Measurements from ENCODE around the gene ASS1. TPM values are rescaled to one million over a fixed set of nuclear protein-coding genes. Genes with fewer than 3 reads are reported as not detected.

The ASS1 gene
- total RNA-seq, 1 experiment from 2014 or later, result 40.3 TPM

GRCh38 chr9:130487500-130487899 is 42.7 kb downstream of the ASS1 start:
- CTCF ChIA-PET, result no interaction called here
- no peaks in the 10 kb centered on the region for H3K9me3 Mint-ChIP-seq (ENCODE audit: low read depth, unreplicated experiment)
- no peak overlapping the region for H3K27ac Mint-ChIP-seq (ENCODE audit: unreplicated experiment)
- DNase-seq, result no peak
- no peaks in the 10 kb centered on the region for H3K36me3 Mint-ChIP-seq (ENCODE audit: insufficient read depth, unreplicated experiment)
- H3K4me1 Mint-ChIP-seq (ENCODE audit: low read depth, unreplicated experiment), result no peaks in the 10 kb centered on the region
- no peak for TF ChIP-seq CTCF (IDR thresholded peaks at IDR 0.05; ENCODE audit: unreplicated experiment)
- BruUV-seq (replicated peaks), result no TSS peak
- no peaks in the 10 kb centered on the region for H3K27me3 Mint-ChIP-seq (ENCODE audit: unreplicated experiment)
- intact Hi-C loops (cut with micrococcal nuclease; ENCODE audit: unreplicated experiment), result no loop called here
- H3K4me3 Mint-ChIP-seq (ENCODE audit: low read depth, unreplicated experiment), result no peak overlapping the region

GRCh38 chr9:130488621-130489330 is 44.0 kb downstream of the ASS1 start:
- DNase-seq, result no peak
- H3K27ac Mint-ChIP-seq (ENCODE audit: unreplicated experiment), result no peak overlapping the region
- no peaks in the 10 kb centered on the region for H3K9me3 Mint-ChIP-seq (ENCODE audit: low read depth, unreplicated experiment)
- intact Hi-C loops (cut with micrococcal nuclease; ENCODE audit: unreplicated experiment), result no loop called here
- H3K4me3 Mint-ChIP-seq (ENCODE audit: low read depth, unreplicated experiment), result no peak overlapping the region
- H3K27me3 Mint-ChIP-seq (ENCODE audit: unreplicated experiment), result no peaks in the 10 kb centered on the region
- CTCF ChIA-PET, result no interaction called here
- no TSS peak for BruUV-seq (replicated peaks)
- no peaks in the 10 kb centered on the region for H3K36me3 Mint-ChIP-seq (ENCODE audit: insufficient read depth, unreplicated experiment)
- no peak for TF ChIP-seq CTCF (IDR thresholded peaks at IDR 0.05; ENCODE audit: unreplicated experiment)
- no peaks in the 10 kb centered on the region for H3K4me1 Mint-ChIP-seq (ENCODE audit: low read depth, unreplicated experiment)

- Mint-ChIP-seq H3K4me1 (ENCODE audit: low read depth, unreplicated experiment) (no peaks in the 10 kb centered on the region), H3K4me3 (ENCODE audit: low read depth, unreplicated experiment) (no peak overlapping the region), H3K9me3 (ENCODE audit: low read depth, unreplicated experiment) (no peaks in the 10 kb centered on the region), H3K27me3 (ENCODE audit: unreplicated experiment) (no peaks in the 10 kb centered on the region), H3K36me3 (ENCODE audit: insufficient read depth, unreplicated experiment) (peaks cover 5% of the 10 kb centered on the region), H3K27ac (ENCODE audit: unreplicated experiment) (no peak overlapping the region)
- intact Hi-C loops (cut with micrococcal nuclease; ENCODE audit: unreplicated experiment), result no loop called here
- no peak for DNase-seq
- no peak for TF ChIP-seq CTCF (IDR thresholded peaks at IDR 0.05; ENCODE audit: unreplicated experiment)
- CTCF ChIA-PET, result no interaction called here
- no TSS peak for BruUV-seq (replicated peaks)
These were observed 46.2 kb downstream of the ASS1 start for GRCh38 chr9:130490981-130491380.

GRCh38 chr9:130491830-130492482 is 47.2 kb downstream of the ASS1 start:
- BruUV-seq (replicated peaks), result no TSS peak
- Mint-ChIP-seq H3K4me3 (ENCODE audit: low read depth, unreplicated experiment) (no peak overlapping the region), H3K9me3 (ENCODE audit: low read depth, unreplicated experiment) (no peaks in the 10 kb centered on the region), H3K36me3 (ENCODE audit: insufficient read depth, unreplicated experiment) (peaks cover 5% of the 10 kb centered on the region), H3K27ac (ENCODE audit: unreplicated experiment) (no peak overlapping the region), H3K27me3 (ENCODE audit: unreplicated experiment) (no peaks in the 10 kb centered on the region), H3K4me1 (ENCODE audit: low read depth, unreplicated experiment) (no peaks in the 10 kb centered on the region)
- TF ChIP-seq CTCF (IDR thresholded peaks at IDR 0.05; ENCODE audit: unreplicated experiment), result no peak
- intact Hi-C loops (cut with micrococcal nuclease; ENCODE audit: unreplicated experiment), result no loop called here
- CTCF ChIA-PET, result no interaction called here
- DNase-seq, result no peak

Measured in Calu3 (cell line).